SU-DHL-6 (cell line): ENCODE measurements around the gene KLHL30.

ENCODE experiments used
- H2AFZ ChIP-seq: fragments of 200-600 bp; sonication (generic); 2 replicates; pipeline ENCODE4 v1.6.1; 2014; ENCODE audit warnings: low read depth, mild to moderate bottlenecking, moderate library complexity, mixed read lengths, antibody characterized with exemption, low read length; ENCODE audit not compliant: severe bottlenecking
- H3F3A ChIP-seq: fragments of 200-600 bp; shearing (Covaris generic); 2 replicates; pipeline ENCODE4 v1.6.0; 2016; ENCODE audit warnings: antibody characterized with exemption, mild to moderate bottlenecking; ENCODE audit not compliant: insufficient read depth
- H3K27ac ChIP-seq: fragments of 200-600 bp; sonication (generic); 2 replicates; pipeline ENCODE4 v1.5.1; 2016; ENCODE audit warnings: low read depth, mild to moderate bottlenecking, low read length, moderate library complexity, mixed read lengths
- H3K27me3 ChIP-seq: fragments of 200-600 bp; sonication (generic), shearing (Covaris generic); 2 replicates; pipeline ENCODE4 v1.6.0; 2014; ENCODE audit warnings: mild to moderate bottlenecking, low read length
- H3K36me3 ChIP-seq: fragments of 200-600 bp; sonication (generic); 2 replicates; pipeline ENCODE4 v1.6.1; 2014; ENCODE audit warnings: mild to moderate bottlenecking, low read length, mixed read lengths
- H3K4me2 ChIP-seq: fragments of 300-600, 200-600 bp; shearing (Covaris generic), sonication (generic); 2 replicates; pipeline ENCODE4 v1.6.0; 2014; ENCODE audit warnings: low read length, low read depth, mild to moderate bottlenecking; ENCODE audit not compliant: poor library complexity, severe bottlenecking
- H3K4me3 ChIP-seq: fragments of 200-600 bp; sonication (generic); 2 replicates; pipeline ENCODE4 v1.5.1; 2014; ENCODE audit warnings: antibody characterized with exemption, low read length, mild to moderate bottlenecking, mixed read lengths; ENCODE audit not compliant: insufficient read depth, poor library complexity, severe bottlenecking
- H3K79me2 ChIP-seq: fragments of 200-600 bp; sonication (generic); 2 replicates; pipeline ENCODE4 v1.6.1; 2014; ENCODE audit warnings: mild to moderate bottlenecking, low read length, moderate library complexity; ENCODE audit not compliant: insufficient read depth
- H3K9ac ChIP-seq: fragments of 200-600 bp; sonication (generic); 2 replicates; pipeline ENCODE4 v1.7.0; 2014; ENCODE audit warnings: mild to moderate bottlenecking, low read length
- H3K9me2 ChIP-seq: fragments of 200-600 bp; sonication (generic); replicated peaks from 2 replicates; pipeline ENCODE4 v1.6.1; 2014; ENCODE audit warnings: low read length; ENCODE audit not compliant: insufficient read depth
- H3K9me3 ChIP-seq: fragments of 200-600 bp; sonication (generic); 2 replicates; pipeline ENCODE4 v1.6.1; 2014; ENCODE audit warnings: low read length, mixed read lengths; ENCODE audit not compliant: insufficient read depth
- H4K20me1 ChIP-seq: fragments of 200-600 bp; sonication (generic); 2 replicates; pipeline ENCODE4 v1.6.1; 2014; ENCODE audit warnings: low read depth, mild to moderate bottlenecking, antibody characterized with exemption, low read length, moderate library complexity, mixed read lengths
- EZH2phosphoT487 ChIP-seq: fragments of 200-600 bp; sonication (generic), shearing (Covaris generic); conservative IDR thresholded peaks from 2 replicates; pipeline ENCODE4 v1.6.1; 2018; ENCODE audit warnings: mild to moderate bottlenecking, antibody characterized with exemption, low read length, moderate library complexity, mixed read lengths
- TF ChIP-seq, protein P1 (sequence below): fragments of 200-600 bp; sonication (generic); IDR thresholded peaks from one replicate; pipeline ENCODE4 v1.5.1; 2017; ENCODE audit warnings: antibody characterized with exemption, mild to moderate bottlenecking, low read length, moderate library complexity; ENCODE audit not compliant: insufficient read depth, poor library complexity, severe bottlenecking

The KLHL30 gene

GRCh38 chr2:238164906-238165287 is 26.4 kb downstream of the KLHL30 start:
- no peaks in the 10 kb centered on the region for H3K36me3 ChIP-seq
- H3K9ac ChIP-seq: no peak overlapping the region
- no peaks in the 10 kb centered on the region for H4K20me1 ChIP-seq
- no peak overlapping the region for H2AFZ ChIP-seq
- no peaks in the 10 kb centered on the region for H3K9me2 ChIP-seq
- H3K4me3 ChIP-seq: no peak overlapping the region
- H3K79me2 ChIP-seq: no peaks in the 10 kb centered on the region
- no peaks in the 10 kb centered on the region for H3K27me3 ChIP-seq
- TF ChIP-seq EZH2phosphoT487: no peak
- TF ChIP-seq, protein P1, sequence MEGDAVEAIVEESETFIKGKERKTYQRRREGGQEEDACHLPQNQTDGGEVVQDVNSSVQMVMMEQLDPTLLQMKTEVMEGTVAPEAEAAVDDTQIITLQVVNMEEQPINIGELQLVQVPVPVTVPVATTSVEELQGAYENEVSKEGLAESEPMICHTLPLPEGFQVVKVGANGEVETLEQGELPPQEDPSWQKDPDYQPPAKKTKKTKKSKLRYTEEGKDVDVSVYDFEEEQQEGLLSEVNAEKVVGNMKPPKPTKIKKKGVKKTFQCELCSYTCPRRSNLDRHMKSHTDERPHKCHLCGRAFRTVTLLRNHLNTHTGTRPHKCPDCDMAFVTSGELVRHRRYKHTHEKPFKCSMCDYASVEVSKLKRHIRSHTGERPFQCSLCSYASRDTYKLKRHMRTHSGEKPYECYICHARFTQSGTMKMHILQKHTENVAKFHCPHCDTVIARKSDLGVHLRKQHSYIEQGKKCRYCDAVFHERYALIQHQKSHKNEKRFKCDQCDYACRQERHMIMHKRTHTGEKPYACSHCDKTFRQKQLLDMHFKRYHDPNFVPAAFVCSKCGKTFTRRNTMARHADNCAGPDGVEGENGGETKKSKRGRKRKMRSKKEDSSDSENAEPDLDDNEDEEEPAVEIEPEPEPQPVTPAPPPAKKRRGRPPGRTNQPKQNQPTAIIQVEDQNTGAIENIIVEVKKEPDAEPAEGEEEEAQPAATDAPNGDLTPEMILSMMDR: no peak
- no peak overlapping the region for H3K4me2 ChIP-seq
- H3K9me3 ChIP-seq: no peaks in the 10 kb centered on the region
- no peak overlapping the region for H3K27ac ChIP-seq
- H3F3A ChIP-seq: peaks cover 4% of the 10 kb centered on the region; the same call in 1 of the 2 replicates

- H4K20me1 ChIP-seq: no peaks in the 10 kb centered on the region
- H3K9me3 ChIP-seq: no peaks in the 10 kb centered on the region
- H3K27ac ChIP-seq: no peak overlapping the region
- no peaks in the 10 kb centered on the region for H3K27me3 ChIP-seq
- H3K79me2 ChIP-seq: no peaks in the 10 kb centered on the region
- H3K4me2 ChIP-seq: no peak overlapping the region
- no peak overlapping the region for H3K9ac ChIP-seq
- no peak overlapping the region for H3K4me3 ChIP-seq
- no peaks in the 10 kb centered on the region for H3K36me3 ChIP-seq
- TF ChIP-seq, protein P1: no peak
- no peak for TF ChIP-seq EZH2phosphoT487
- peaks cover 4% of the 10 kb centered on the region; the same call in 1 of the 2 replicates for H3F3A ChIP-seq
- no peaks in the 10 kb centered on the region for H3K9me2 ChIP-seq
- no peak overlapping the region for H2AFZ ChIP-seq
Observed at GRCh38 chr2:238165288-238165921, 26.9 kb downstream of the KLHL30 start.

GRCh38 chr2:238166391-238167343 is 28.2 kb downstream of the KLHL30 start:
- Histone ChIP-seq H3K9me3 (no peaks in the 10 kb centered on the region), H4K20me1 (no peaks in the 10 kb centered on the region), H3F3A (peaks cover 4% of the 10 kb centered on the region; the same call in 1 of the 2 replicates), H3K27me3 (no peaks in the 10 kb centered on the region), H3K36me3 (no peaks in the 10 kb centered on the region; the same call in 1 of the 2 replicates), H3K27ac (no peak overlapping the region), H3K4me3 (no peak overlapping the region), H3K9ac (no peak overlapping the region), H3K9me2 (no peaks in the 10 kb centered on the region), H3K4me2 (no peak overlapping the region), H3K79me2 (no peaks in the 10 kb centered on the region), H2AFZ (no peak overlapping the region)
- no peak for TF ChIP-seq EZH2phosphoT487
- TF ChIP-seq, protein P1: no peak
